Iris pigment epithelial cell (primary cell): ENCODE results near the gene SCN4A.

Experiments
- DNase-seq: peaks from one replicate; pipeline ENCODE4 v3.0.0-alpha.2; 2011; ENCODE audit warnings: low read depth

The SCN4A gene

GRCh38 chr17:64001763-64002529, 29.2 kb upstream of the SCN4A start:
- DNase-seq, result peak; percentile 36

DNA sequence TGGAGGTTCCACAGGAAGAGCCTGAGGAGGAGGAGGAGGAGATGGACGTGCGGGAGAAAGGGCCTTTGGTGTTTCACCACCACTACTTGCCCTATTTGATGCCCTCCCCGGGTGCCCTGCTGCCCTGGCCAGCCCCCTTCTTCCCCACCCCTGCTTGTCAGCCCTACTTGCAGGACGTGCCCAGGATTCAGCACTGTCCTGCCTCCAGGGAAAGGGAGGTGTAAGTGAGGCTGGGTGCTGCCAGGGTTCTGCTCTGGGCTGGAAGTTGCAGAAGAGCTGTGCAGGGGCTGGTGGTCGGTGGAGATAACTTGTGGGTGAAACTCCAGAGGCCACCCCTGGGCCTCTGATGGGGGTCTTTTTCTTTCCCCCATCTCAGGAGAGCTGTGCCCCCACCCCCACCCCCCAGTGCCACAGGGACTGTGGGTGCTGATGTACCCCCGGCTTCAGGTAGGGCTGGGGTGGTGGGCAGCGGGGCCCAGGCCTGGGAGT, 28.4 kb upstream of the SCN4A start:
- no peak for DNase-seq

GRCh38 chr17:63999680-64000531, 27.2 kb upstream of the SCN4A start:
- no peak for DNase-seq

- DNase-seq, result no peak
These were observed 26.3 kb upstream of the SCN4A start for GRCh38 chr17:63998721-63999679.

DNA sequence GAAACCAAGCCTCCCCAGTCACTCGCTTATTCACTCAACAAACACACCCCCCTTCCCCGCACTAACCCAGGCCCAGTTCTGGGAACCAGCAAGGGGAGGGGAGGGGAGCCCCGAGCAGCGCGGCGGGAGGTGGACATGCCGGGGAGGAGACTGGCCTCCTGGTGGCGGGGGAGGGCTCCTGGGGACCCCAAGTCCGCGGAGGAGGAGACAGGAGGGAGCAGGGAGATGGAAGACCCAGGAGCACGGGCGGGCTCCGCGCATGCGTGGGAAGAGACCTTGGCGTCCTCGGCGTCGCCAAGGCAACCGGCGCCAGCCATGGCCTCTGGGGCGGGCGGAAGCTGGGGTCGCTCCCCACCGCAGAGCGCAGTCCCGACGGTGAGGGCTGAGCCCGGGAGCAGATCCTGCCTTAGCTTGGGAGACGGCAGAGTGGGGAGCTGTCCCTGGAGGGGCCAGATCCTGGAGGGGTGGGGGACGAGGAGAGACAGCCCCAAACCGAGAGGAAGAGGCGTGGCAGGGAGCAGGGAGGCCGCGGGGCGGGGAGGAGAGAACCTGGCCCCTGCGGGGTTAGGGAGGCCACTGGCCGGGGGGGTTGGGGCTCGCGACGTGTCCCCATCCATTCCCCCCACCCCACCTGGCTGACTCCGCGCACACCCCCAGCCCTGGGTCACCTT, 25.5 kb upstream of the SCN4A start, which contains the start of gene PRR29:
TSS of gene PRR29 (plus strand) at position 302 of the 671 bp plus-strand sequence. CDS start at position 316, 14 bp downstream.
- DNase-seq, result peak; percentile 31

GRCh38 chr17:63997341-63998048, 24.8 kb upstream of the SCN4A start:
- no peak for DNase-seq

- DNase-seq, result no peak
These were observed 23.9 kb upstream of the SCN4A start for GRCh38 chr17:63996430-63997182.

- DNase-seq, result no peak
These were observed 22.9 kb upstream of the SCN4A start for GRCh38 chr17:63995626-63996025.

GRCh38 chr17:63993368-63993985, 20.8 kb upstream of the SCN4A start:
- no peak for DNase-seq

GRCh38 chr17:63991611-63992010, 18.9 kb upstream of the SCN4A start:
- no peak for DNase-seq

- no peak for DNase-seq
These were observed 17.1 kb upstream of the SCN4A start for GRCh38 chr17:63989622-63990345.

- no peak for DNase-seq
These were observed 16.3 kb upstream of the SCN4A start for GRCh38 chr17:63988741-63989621.

DNA sequence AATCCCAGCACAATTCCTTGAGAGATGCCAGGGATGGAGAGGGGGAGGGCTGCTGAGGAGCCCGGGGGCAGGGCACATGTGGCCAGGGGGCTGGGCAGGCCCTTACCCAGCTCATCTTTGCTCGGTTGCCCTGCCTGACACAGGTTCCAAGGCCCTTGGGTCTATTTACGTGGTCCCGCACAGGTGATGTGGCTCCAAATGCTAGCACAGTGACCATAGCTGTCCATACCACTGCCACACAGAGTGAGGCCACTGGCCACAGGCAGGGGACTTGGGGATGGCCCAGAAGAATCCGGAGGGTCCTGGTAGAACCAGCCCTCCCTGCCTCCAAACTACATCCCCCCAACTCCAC, 15.4 kb upstream of the SCN4A start:
- no peak for DNase-seq

GRCh38 chr17:63987221-63988126, 14.8 kb upstream of the SCN4A start:
- no peak for DNase-seq

DNA sequence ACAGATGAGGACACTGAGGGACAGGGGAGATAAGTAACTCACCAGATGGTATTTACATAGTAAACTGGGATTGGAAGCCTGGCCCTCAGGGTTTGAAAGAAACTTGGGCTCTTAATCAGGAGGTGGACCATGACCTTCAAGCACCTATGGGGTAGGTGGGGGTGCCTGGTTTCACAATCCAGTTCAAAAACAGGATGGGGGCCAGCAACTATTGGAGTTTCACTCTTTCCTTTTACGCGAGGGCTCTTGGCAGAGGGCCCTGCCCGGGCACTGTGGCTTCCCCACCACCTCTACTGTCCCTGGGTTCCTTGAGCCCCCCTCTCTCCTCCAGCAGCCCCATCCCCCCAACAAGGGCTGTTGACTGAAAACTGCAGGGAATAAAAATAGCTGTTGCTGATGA, 14.1 kb upstream of the SCN4A start:
- no peak for DNase-seq

DNA sequence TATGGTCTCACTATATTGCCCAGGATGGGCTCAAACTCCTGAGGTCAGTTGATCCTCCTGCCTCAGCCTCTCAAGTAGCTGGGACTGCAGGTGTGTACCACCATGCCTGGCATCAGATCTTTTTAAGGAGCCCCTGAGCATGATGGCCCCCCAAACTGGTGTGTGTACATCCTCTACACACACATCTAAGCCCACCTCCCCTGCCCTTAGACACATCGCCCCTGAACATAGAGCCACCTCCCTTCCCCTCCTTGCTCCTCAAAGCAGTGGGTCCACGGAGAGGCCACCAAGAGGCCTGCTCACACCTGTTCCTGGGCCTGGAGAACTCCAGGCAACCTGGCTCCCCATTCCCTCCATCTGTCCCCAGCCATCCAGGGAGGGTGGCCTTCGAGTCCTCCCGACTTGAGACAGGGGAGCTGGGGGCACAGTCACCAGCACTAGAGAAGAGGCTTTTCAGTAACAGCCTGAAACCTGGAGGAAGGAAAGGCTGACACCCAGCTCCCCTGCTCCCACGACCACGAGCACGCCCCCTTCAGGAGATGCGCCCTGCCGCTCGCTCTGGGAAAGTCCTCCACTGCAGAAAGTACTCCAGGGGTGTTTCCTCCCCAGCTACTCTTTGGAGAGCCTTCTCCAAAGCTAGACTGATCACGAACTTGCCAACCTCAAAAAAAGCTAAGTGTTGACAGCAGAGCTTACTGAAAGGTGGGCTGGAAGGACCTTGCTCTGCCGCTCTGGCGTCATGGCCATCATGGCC, 12.8 kb upstream of the SCN4A start:
- DNase-seq, result no peak
